HL-60 (cell line): Measurements from ENCODE around the gene FRMD8.

Experiments used
- DNase-seq, 2 experiments: peaks; one replicate each; pipeline ENCODE4 v3.0.0-alpha.2; 2010 to 2020; ENCODE audit warnings: low read depth in 1 of 2, low spot score in 1 of 2
- H3K27ac ChIP-seq: fragments of 250-450 bp; sonication (Bioruptor Pico); replicated peaks from 2 replicates; pipeline ENCODE4 v1.5.1; 2020; ENCODE audit warnings: mild to moderate bottlenecking, moderate library complexity
- H3K27me3 ChIP-seq: fragments of 250-450 bp; sonication (Bioruptor Pico); 2 replicates; pipeline ENCODE4 v1.5.1; 2021; ENCODE audit warnings: mild to moderate bottlenecking, moderate library complexity; ENCODE audit not compliant: insufficient read depth, poor library complexity, severe bottlenecking
- H3K4me3 ChIP-seq: replicated peaks from 2 replicates; pipeline ENCODE4 v1.5.1; 2011; ENCODE audit warnings: mild to moderate bottlenecking, control low read depth, low read length; ENCODE audit not compliant: insufficient read depth
- CTCF ChIP-seq: IDR thresholded peaks from one replicate; pipeline ENCODE4 v1.5.1; 2011; ENCODE audit warnings: low read length, control low read depth, inconsistent platforms; ENCODE audit not compliant: insufficient read depth
- GABPA ChIP-seq: IDR thresholded peaks from 2 replicates; pipeline ENCODE4 v1.6.1; 2012; ENCODE audit warnings: low read depth
- POLR2AphosphoS5 ChIP-seq: IDR thresholded peaks from 2 replicates; pipeline ENCODE4 v1.6.1; 2012; ENCODE audit warnings: low read depth
- REST ChIP-seq: IDR thresholded peaks from 2 replicates; pipeline ENCODE4 v1.6.1; 2012; ENCODE audit warnings: low read depth; ENCODE audit not compliant: insufficient replicate concordance
- SPI1 ChIP-seq: IDR thresholded peaks from 2 replicates; pipeline ENCODE4 v1.6.1; 2012; ENCODE audit warnings: low read depth, mild to moderate bottlenecking, borderline replicate concordance

Gene FRMD8

GRCh38 chr11:65436412-65437032, 50.1 kb downstream of the FRMD8 start:
- H3K27me3 ChIP-seq, result no peaks in the 10 kb centered on the region
- DNase-seq, result no peak
- no peak overlapping the region for H3K4me3 ChIP-seq
- no peak for TF ChIP-seq REST
- peak; percentile 51; the same call in 1 of the 2 replicates for TF ChIP-seq POLR2AphosphoS5
- no peak overlapping the region for H3K27ac ChIP-seq

GRCh38 chr11:65437436-65438227, 51.2 kb downstream of the FRMD8 start:
- Histone ChIP-seq H3K27me3 (no peaks in the 10 kb centered on the region), H3K4me3 (no peak overlapping the region), H3K27ac (no peak overlapping the region)
- no peak for DNase-seq
- TF ChIP-seq POLR2AphosphoS5 (peak; percentile 31; the same call in 1 of the 2 replicates), REST (no peak)

- TF ChIP-seq GABPA (no peak), REST (no peak), CTCF (no peak), SPI1 (no peak), POLR2AphosphoS5 (no peak)
- Histone ChIP-seq H3K27ac (no peak overlapping the region), H3K4me3 (no peak overlapping the region), H3K27me3 (no peaks in the 10 kb centered on the region)
- DNase-seq, result no peak
Observed at GRCh38 chr11:65438257-65439151, 52.1 kb downstream of the FRMD8 start.
